AG08395 (cell line): Measurements from ENCODE around the gene FGFRL1.
"Not testable (repeated sequence)": the region's sequence is repeated elsewhere in the genome, so short reads cannot be mapped to it uniquely, and the experiment has no call there.

Experiments
- DNase-seq: peaks from one replicate; pipeline ENCODE4 v3.0.0; 2012; ENCODE audit warnings: mixed read lengths, low spot score

Gene FGFRL1

DNA sequence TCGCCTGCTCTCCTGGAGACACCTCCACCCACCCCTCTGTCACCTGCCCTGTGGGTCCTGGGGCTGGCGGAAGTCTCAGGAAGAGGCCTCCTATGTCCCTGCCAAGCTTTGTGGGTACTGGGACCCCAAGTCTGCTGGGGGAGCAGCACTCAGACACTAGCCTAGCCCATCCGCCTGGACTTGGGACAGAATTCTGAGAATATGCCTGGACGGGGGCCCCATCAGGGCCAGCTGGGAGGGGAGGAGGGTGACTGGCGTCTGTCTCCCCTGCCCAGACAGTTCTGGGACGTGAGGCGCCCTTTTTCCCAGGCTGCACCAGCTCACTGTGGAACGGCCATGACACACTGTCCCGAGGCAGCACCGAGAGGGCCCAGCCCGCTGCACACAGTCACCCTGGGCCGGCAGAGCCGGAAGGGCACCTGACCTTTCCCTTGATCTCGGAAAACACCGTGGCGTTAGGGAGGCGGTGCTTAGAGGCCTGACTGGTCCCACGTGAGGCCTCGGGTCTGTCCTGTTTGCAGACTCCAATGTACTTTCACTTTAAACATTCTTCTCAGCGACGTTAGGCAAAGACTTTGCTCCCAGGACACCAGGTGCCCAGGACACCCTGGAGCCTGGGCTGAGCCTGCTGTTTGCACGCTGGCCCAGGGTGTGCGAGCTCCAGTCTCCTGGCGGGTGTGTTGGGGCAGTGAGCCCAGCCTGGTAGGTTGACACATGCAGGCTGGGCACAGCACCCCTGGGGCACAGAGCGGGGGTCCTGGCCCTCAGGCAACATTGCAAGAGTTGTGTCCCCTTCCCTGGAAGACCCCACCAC lies 18.9 kb upstream of the FGFRL1 start:
- DNase-seq, result no peak

DNA sequence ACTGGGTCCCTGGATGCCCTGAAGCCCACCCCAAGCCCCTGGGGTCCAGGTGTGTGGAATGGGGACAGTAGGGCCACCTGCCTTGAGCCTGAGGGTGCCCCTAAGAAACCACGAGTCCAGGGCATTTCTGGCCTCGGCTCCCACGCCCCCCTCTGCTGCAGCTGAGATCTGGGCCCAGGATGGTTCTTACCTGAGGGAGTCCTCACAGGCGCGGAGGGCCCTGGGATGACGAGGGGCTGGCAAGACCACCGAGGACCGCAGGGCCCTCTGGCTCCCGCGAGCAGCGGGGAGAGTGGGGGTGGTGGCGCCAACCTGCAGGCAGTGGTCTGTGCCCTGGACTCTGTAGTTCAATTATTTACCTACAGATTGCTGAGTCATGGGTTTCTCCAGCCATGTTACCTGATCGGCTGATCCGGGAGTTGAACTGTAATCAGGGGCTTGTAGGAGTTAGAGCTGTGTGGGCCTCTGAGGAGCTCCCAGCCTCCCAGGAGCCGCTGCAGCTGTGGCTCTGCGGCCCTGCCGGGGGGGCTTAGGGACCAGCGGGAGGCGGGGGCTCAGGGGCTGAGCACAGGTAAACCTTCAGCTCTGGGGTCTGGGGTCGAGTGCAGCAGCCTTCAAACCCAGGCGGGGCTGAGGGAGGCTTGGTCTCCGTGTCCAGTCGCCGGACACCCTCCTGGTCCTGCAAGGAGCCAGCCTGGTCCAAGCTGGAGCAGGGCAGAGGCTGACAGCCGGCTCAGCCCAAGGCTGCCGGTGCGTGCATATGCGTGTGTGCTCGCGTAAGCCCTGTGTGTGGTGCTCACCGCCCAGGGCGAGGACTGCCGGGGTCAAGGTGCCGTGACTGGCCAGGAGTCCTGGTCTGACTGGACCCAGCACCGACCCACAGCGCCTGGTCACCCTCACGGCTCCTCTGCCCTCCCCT lies 18.1 kb upstream of the FGFRL1 start, which contains the start of gene SLC26A1:
Gene SLC26A1, minus strand, starts transcription at position 294 of the 919 bp plus-strand sequence. CDS start 1,701 bp downstream, outside the sequence.
- DNase-seq, result no peak

- no peak for DNase-seq
Measured at GRCh38 chr4:995311-996026, 16.0 kb upstream of the FGFRL1 start.

GRCh38 chr4:996030-996996 lies 15.1 kb upstream of the FGFRL1 start:
- DNase-seq, result no peak

DNA sequence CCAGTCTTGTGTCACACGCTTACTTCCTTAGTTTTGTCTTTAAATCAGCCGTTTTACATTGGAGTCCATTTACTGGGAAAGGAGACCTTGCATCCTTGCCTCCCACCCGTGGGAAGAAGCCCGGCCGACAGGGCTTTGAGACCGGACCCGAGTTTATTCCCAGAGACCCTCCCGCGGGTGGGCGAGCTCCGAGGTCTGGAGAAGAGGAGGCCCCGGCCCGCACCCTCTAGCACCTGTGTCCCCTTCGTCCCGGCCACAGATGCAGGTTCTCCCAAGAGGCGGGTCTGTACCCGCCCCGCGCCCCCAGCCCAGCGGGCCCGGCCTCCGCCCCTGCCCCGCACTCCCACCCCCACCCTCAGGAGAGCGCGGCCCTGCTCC lies 14.4 kb upstream of the FGFRL1 start:
- no peak for DNase-seq

DNA sequence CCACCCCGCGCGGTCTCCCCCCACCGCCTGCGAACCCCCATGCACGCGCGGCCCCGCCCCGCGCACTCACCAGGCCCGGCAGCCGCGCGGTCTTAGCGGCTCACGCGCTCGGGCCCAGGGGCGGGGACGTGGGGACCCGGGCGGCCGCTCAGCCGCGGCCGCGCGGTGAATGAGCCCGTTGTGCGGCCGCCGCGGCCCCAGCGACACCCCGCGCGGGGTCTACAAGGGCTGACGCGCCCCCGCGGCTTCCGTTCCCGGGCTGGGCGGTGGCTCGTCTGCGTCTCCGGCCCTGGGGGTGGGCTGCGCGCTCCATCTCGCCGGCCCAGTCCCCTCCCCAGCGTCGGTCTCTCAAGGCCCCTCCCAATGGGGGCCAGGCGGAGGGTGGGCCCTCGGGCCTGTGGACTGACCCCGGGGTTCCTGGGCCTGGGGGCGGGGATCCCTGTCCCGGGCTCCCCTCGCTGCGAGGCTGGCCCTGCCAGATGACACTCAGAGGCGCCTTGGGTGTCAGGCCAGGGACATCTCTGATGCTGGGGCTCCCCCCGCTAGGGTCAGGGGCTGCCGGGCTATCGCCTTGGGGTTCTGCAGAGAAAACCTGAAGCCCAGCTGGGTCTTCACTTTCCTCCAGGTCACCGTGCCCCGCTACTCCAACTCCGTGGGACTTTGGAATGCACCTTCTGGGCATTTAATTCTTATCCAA lies 13.9 kb upstream of the FGFRL1 start:
- DNase-seq, result peak; percentile 47

- no peak for DNase-seq
Measured at GRCh38 chr4:998096-998691, 13.2 kb upstream of the FGFRL1 start.

- DNase-seq, result not testable (repeated sequence)
Measured at GRCh38 chr4:999240-999863, 12.1 kb upstream of the FGFRL1 start.

DNA sequence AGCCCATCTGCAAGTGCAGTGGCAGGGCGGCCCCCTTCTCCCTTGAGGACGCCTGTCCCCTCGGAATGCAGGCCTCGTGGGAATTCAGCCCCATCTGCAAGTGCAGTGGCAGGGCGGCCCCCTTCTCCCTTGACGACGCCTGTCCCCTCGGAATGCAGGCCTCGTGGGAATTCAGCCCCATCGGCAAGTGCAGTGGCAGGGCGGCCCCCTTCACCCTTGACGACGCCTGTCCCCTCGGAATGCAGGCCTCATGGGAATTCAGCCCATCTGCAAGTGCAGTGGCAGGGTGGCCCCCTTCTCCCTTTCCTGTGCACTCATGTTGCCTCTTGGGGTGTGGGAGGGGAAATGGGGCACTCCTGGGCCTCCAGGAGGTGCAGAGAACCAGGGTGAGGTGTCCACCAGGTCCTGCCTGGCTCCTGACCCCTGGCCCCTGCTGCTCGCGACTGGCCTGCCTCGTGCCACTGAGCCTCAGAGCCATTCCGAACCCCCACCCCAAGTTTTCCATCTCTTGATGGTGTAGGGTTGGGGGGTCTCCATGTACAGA lies 11.5 kb upstream of the FGFRL1 start:
- no peak for DNase-seq

GRCh38 chr4:1000686-1001260 lies 10.7 kb upstream of the FGFRL1 start:
- DNase-seq, result no peak

- DNase-seq, result no peak
Measured at GRCh38 chr4:1001561-1002130, 9.8 kb upstream of the FGFRL1 start.

DNA sequence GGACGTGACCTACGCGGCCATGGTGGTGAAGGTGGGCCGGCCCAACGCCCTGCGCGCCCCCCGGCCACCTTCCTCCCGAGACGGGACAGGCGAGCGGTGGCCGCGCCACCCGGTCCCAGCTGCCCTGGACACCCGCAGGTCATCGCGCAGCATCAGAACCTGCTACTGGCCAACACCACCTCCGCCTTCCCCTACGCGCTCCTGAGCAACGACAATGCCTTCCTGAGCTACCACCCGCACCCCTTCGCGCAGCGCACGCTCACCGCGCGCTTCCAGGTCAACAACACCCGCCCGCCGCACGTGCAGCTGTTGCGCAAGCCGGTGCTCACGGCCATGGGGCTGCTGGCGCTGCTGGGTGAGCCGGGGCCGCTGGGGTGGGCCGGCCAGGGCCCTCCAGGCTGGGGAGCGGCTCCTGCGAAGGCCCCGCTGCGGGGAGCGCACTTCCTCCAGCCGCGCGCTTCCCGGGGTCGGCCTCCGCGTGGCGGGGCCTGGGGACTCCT lies 9.2 kb upstream of the FGFRL1 start:
- DNase-seq, result no peak

DNA sequence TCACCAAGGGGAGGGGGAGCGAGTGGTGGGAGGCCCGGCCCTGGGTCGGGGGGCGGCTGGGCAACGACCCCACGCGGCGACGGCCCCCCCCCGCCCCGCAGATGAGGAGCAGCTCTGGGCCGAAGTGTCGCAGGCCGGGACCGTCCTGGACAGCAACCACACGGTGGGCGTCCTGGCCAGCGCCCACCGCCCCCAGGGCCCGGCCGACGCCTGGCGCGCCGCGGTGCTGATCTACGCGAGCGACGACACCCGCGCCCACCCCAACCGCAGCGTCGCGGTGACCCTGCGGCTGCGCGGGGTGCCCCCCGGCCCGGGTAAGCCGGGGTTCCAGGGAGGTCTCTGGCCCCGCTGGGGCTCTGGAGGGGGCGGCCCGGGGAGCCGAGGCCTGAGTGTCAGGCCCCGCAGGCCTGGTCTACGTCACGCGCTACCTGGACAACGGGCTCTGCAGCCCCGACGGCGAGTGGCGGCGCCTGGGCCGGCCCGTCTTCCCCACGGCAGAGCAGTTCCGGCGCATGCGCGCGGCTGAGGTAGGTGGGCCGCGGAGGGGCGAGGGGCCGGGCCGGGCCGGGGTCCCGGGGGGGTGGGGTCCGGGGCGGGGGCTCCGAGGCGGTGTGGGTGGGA lies 8.7 kb upstream of the FGFRL1 start:
- no peak for DNase-seq

- DNase-seq, result no peak
Measured at GRCh38 chr4:1003271-1004070, 8.0 kb upstream of the FGFRL1 start.

- DNase-seq, result no peak
Measured at GRCh38 chr4:1004071-1004418, 7.4 kb upstream of the FGFRL1 start.

- no peak for DNase-seq
Measured at GRCh38 chr4:1004557-1005485, 6.6 kb upstream of the FGFRL1 start.
